H9 (cell line): Measurements from ENCODE around the gene ATXN7L3. TPM values are rescaled to one million over a fixed set of nuclear protein-coding genes. Genes with fewer than 3 reads are reported as not detected.
A peak's percentile ranks its signal among the peaks of the same experiment; 100 is the strongest.

Experiments used
- DNase-seq: peaks from one replicate; pipeline ENCODE4 v3.0.0-alpha.2; 2017
- H2AFZ ChIP-seq: one replicate; pipeline ENCODE4 v1.6.1; 2013; ENCODE audit warnings: mild to moderate bottlenecking, low read length, control low read depth, moderate library complexity
- H2AK5ac ChIP-seq: 2 replicates; pipeline ENCODE4 v1.6.1; 2013; ENCODE audit warnings: low read length, control low read depth, mixed read lengths; ENCODE audit not compliant: insufficient read length
- H2BK120ac ChIP-seq: one replicate; pipeline ENCODE4 v1.6.1; 2013; ENCODE audit warnings: low read depth, mild to moderate bottlenecking, low read length, control low read depth, inconsistent platforms; ENCODE audit not compliant: poor library complexity, severe bottlenecking
- H2BK12ac ChIP-seq: 2 replicates; pipeline ENCODE4 v1.6.1; 2013; ENCODE audit warnings: low read length, control low read depth, mixed read lengths, low read depth; ENCODE audit not compliant: insufficient read length
- H2BK15ac ChIP-seq: 2 replicates; pipeline ENCODE4 v1.6.1; 2013; ENCODE audit warnings: low read depth, low read length, control low read depth
- H2BK20ac ChIP-seq: one replicate; pipeline ENCODE4 v1.6.1; 2013; ENCODE audit warnings: low read depth, mild to moderate bottlenecking, low read length, control low read depth, inconsistent platforms; ENCODE audit not compliant: poor library complexity, severe bottlenecking
- H2BK5ac ChIP-seq: 2 replicates; pipeline ENCODE4 v1.6.1; 2013; ENCODE audit warnings: low read length, control low read depth, mixed read lengths; ENCODE audit not compliant: insufficient read length
- H3K14ac ChIP-seq: 2 replicates; pipeline ENCODE4 v1.6.1; 2013; ENCODE audit warnings: low read length, control low read depth; ENCODE audit not compliant: insufficient read depth
- H3K18ac ChIP-seq: 2 replicates; pipeline ENCODE4 v1.6.1; 2013; ENCODE audit warnings: low read depth, mild to moderate bottlenecking, mixed read lengths, low read length, control low read depth; ENCODE audit not compliant: insufficient read length
- H3K23ac ChIP-seq: 2 replicates; pipeline ENCODE4 v1.6.1; 2013; ENCODE audit warnings: low read length, control low read depth, mixed read lengths, low read depth; ENCODE audit not compliant: insufficient read length
- H3K23me2 ChIP-seq: 2 replicates; pipeline ENCODE4 v1.6.1; 2013; ENCODE audit warnings: low read depth, mild to moderate bottlenecking, mixed read lengths, low read length, control low read depth; ENCODE audit not compliant: insufficient read length, poor library complexity, severe bottlenecking
- H3K27ac ChIP-seq: 2 replicates; pipeline ENCODE4 v1.5.1; 2013; ENCODE audit warnings: low read length, control low read depth, mixed read lengths, low read depth; ENCODE audit not compliant: insufficient read length
- H3K27me3 ChIP-seq: 2 replicates; pipeline ENCODE4 v1.6.1; 2013; ENCODE audit warnings: low read length, control low read depth, inconsistent platforms; ENCODE audit not compliant: insufficient read depth
- H3K4ac ChIP-seq: 2 replicates; pipeline ENCODE4 v1.6.1; 2013; ENCODE audit warnings: low read depth, mild to moderate bottlenecking, control low read depth, inconsistent platforms, low read length, moderate library complexity
- H3K4me1 ChIP-seq: 2 replicates; pipeline ENCODE4 v1.6.1; 2013; ENCODE audit warnings: low read length, control low read depth, inconsistent platforms; ENCODE audit not compliant: insufficient read depth
- H3K4me2 ChIP-seq: 2 replicates; pipeline ENCODE4 v1.6.1; 2013; ENCODE audit warnings: low read length, control low read depth, mixed read lengths; ENCODE audit not compliant: insufficient read length, insufficient read depth
- H3K56ac ChIP-seq: 2 replicates; pipeline ENCODE4 v1.6.1; 2013; ENCODE audit warnings: low read depth, mild to moderate bottlenecking, mixed read lengths, low read length, control low read depth; ENCODE audit not compliant: insufficient read length
- H3K79me1 ChIP-seq: 2 replicates; pipeline ENCODE4 v1.6.1; 2013; ENCODE audit warnings: low read depth, mild to moderate bottlenecking, moderate library complexity, low read length, control low read depth, inconsistent platforms; ENCODE audit not compliant: insufficient read depth, poor library complexity, severe bottlenecking
- H3K79me2 ChIP-seq: 2 replicates; pipeline ENCODE4 v1.6.1; 2013; ENCODE audit warnings: low read length, control low read depth, inconsistent platforms; ENCODE audit not compliant: insufficient read depth
- H3K9ac ChIP-seq: 2 replicates; pipeline ENCODE4 v1.6.1; 2013; ENCODE audit warnings: low read length, control low read depth, mixed read lengths; ENCODE audit not compliant: insufficient read length; ENCODE audit errors: extremely low read depth
- H3K9me3 ChIP-seq: one replicate; pipeline ENCODE4 v1.6.1; 2013; ENCODE audit warnings: low read depth, low read length, inconsistent platforms; ENCODE audit not compliant: control insufficient read depth
- H3T11ph ChIP-seq: one replicate; pipeline ENCODE4 v1.6.1; 2013; ENCODE audit warnings: mild to moderate bottlenecking, low read length, control low read depth, inconsistent platforms
- H4K20me1 ChIP-seq: one replicate; pipeline ENCODE4 v1.6.1; 2013; ENCODE audit not compliant: control insufficient read depth, insufficient read length, insufficient read depth
- H4K5ac ChIP-seq: 2 replicates; pipeline ENCODE4 v1.6.1; 2013; ENCODE audit warnings: low read depth, mild to moderate bottlenecking, mixed read lengths, low read length, control low read depth; ENCODE audit not compliant: insufficient read length
- H4K8ac ChIP-seq: replicated peaks from 2 replicates; pipeline ENCODE4 v1.6.1; 2013; ENCODE audit warnings: low read length, control low read depth, mixed read lengths, low read depth; ENCODE audit not compliant: insufficient read length
- H4K91ac ChIP-seq: 2 replicates; pipeline ENCODE4 v1.6.1; 2013; ENCODE audit warnings: low read depth, mild to moderate bottlenecking, moderate library complexity, mixed read lengths, low read length, control low read depth; ENCODE audit not compliant: insufficient read length
- H3K27ac Mint-ChIP-seq, 3 experiments: 2 replicates in 2 of 3; 3 replicates in 1 of 3; pipeline ENCODE4 v1.8.0; 2020 to 2021; ENCODE audit warnings: mixed read lengths in 3 of 3, mild to moderate bottlenecking in 1 of 3, moderate library complexity in 1 of 3
- H3K27me3 Mint-ChIP-seq: 2 replicates; pipeline ENCODE4 v1.8.0; 2021; ENCODE audit warnings: low read depth, mild to moderate bottlenecking, moderate library complexity, mixed read lengths
- H3K36me3 Mint-ChIP-seq, 3 experiments: 2 replicates in 2 of 3; 3 replicates in 1 of 3; pipeline ENCODE4 v1.8.0; 2020 to 2021; ENCODE audit warnings: low read depth in 3 of 3, mixed read lengths in 3 of 3; ENCODE audit not compliant: insufficient read depth in 1 of 3
- H3K4me1 Mint-ChIP-seq, 2 experiments: 2 replicates each; pipeline ENCODE4 v1.8.0; 2020; ENCODE audit warnings: mixed read lengths in 2 of 2
- H3K4me3 Mint-ChIP-seq, 2 experiments: 2 replicates in 1 of 2; 3 replicates in 1 of 2; pipeline ENCODE4 v1.8.0; 2020 to 2021; ENCODE audit warnings: mild to moderate bottlenecking in 2 of 2, mixed read lengths in 2 of 2, moderate library complexity in 1 of 2
- H3K9me3 Mint-ChIP-seq, 2 experiments: 2 replicates in 1 of 2; 3 replicates in 1 of 2; pipeline ENCODE4 v1.8.0; 2020; ENCODE audit warnings: mild to moderate bottlenecking in 2 of 2, mixed read lengths in 2 of 2, moderate library complexity in 1 of 2
- CTCF ChIP-seq: fragments of 200-600 bp; sonication (generic); conservative IDR thresholded peaks from 3 replicates; pipeline ENCODE4 v1.8.0; 2021; ENCODE audit warnings: antibody characterized with exemption, mild to moderate bottlenecking
- WGBS: extraction: QIAGEN DNeasy Blood & Tissue Kit; methylation state at CpG from one replicate; pipeline ENCODE4 v1.1.7; 2013; ENCODE audit warnings: missing lambda C conversion rate, low lambda C conversion rate, mixed read lengths; ENCODE audit not compliant: insufficient read length; ENCODE audit errors: extremely low coverage; 5-methylcytosine and 5-hydroxymethylcytosine counted together
- total RNA-seq: library from RNA; stranded (reverse); gene quantifications from 2 replicates; pipeline ENCODE4 v1.2.1, GENCODE V29; 2021

Gene ATXN7L3
- total RNA-seq, 1 experiment from 2014 or later = 125 TPM

DNA sequence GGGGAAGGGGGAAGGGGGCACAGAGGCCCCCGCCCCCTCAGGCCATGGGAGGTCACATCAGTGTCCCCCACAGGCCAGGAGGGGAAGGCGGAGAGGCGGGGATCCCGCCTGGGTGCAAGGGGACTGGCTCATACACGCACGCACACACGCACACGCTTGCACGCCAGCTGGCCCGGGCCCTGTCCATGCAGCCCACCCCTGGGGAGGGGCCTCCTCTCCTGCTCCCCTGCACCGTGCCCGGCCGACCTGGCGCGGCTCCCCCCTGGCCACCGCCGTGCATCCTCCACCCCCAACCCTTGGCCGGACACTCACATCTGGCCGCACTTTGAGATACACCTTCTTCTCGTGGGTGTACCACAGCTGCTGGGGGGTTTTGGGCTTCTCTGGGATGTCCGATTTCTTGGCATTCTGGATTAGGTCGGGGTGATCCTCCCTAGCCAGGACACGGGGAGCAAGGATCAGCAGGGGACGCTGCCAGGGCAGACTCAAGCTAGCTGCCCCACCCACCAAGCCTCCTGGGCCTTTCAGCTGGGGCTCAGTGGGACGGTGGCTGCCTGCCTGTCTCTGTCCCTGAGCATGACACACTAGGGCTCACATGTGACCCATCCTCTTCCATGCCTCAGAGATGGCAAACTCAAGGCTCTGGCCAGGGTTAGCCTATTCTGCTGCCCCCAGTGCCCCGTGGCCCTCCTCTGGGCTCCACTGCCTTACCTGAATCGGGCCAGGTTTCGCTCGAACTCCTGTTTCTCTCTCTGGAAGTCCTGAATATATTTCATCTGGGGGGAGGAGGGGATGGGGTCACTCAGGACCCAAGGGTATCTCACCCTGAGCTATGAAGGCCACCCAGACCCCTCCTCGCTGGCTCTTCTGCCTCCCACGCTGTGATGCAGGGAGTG, 13.1 kb upstream of the ATXN7L3 start:
- Histone ChIP-seq H3K4me2 (no peak overlapping the region), H3K56ac (no peak overlapping the region), H4K5ac (no peak overlapping the region), H3K27me3 (no peaks in the 10 kb centered on the region), H2BK12ac (no peak overlapping the region), H4K8ac (no peak overlapping the region), H3K27ac (no peak overlapping the region), H3K79me2 (peaks cover 3% of the 10 kb centered on the region; the same call in 1 of the 2 replicates), H2BK20ac (no peak overlapping the region), H4K20me1 (no peaks in the 10 kb centered on the region), H3K4me1 (0 out of 2 replicates have a peak, but pooled peaks cover 3% of the 10 kb centered on the region), H2AK5ac (no peak overlapping the region), H3K79me1 (peaks cover 6% of the 10 kb centered on the region), H2BK15ac (no peak overlapping the region), H2AFZ (no peak overlapping the region), H3K9me3 (no peaks in the 10 kb centered on the region), H3K18ac (no peak overlapping the region), H3K23ac (no peak overlapping the region), H3K9ac (no peak overlapping the region), H3T11ph (no peak overlapping the region), H2BK120ac (no peak overlapping the region), H2BK5ac (no peak overlapping the region), H3K14ac (no peak overlapping the region), H3K4ac (no peak overlapping the region), H3K23me2 (peaks cover 2% of the 10 kb centered on the region), H4K91ac (no peak overlapping the region)
- Mint-ChIP-seq H3K27me3 (no peaks in the 10 kb centered on the region), H3K9me3 (no peaks in the 10 kb centered on the region), H3K4me1 (peaks cover 11 to 28% of the 10 kb centered on the region in 2 experiments), H3K27ac (peak overlapping the region in 1 of 3 experiments; percentile 92; a peak in 2 of 7 replicates), H3K4me3 (peak overlapping the region in 1 of 2 experiments; percentile 9; a peak in 1 of 5 replicates), H3K36me3 (peaks cover 42 to 91% (median 85%) of the 10 kb centered on the region in 3 experiments)
- no CpG with 5 or more reads among the region's 31 CpGs for WGBS
- TF ChIP-seq CTCF = no peak
- DNase-seq = no peak
